CD4-positive, alpha-beta T cell treated with Interleukin-2 at 100 ng/mL for 4 hours (primary cell): ENCODE data around the gene SLC4A1.

Source experiments
- DNase-seq: peaks from one replicate; pipeline ENCODE4 v3.0.0-alpha.2; 2020; ENCODE audit warnings: low spot score

SLC4A1 gene

DNA sequence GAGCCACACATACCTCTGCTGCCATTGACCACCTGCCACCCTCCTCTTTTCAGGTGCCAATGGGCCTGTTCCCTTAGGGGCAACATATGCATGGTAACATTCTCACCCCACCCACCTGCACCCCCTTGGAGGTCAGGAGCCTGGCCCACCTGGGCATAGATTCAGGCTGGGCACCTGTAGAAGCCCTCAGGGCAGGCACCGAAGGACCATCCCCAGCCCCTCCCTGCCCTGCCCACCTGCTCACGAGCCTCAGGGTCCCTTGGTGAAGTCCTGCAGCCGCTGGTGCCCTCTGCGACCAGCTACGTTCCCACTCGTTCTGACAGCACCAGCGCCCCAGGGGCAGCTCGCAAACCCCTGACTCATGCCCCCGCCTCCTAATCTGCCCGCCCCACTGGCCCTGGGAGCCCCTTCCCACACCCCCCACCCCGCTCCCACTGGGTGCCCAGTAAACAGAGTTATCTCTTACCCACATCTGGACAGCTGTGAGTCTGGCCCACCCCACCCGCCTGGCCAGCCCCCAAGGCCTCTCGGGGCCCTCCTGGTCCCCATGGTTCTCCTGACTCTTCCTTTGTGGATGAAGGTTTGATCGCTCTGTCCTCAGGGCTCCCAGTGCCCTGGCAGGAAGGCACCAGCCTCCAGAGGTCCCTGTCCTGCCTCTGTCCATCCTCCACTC lies at the start of gene SLC4A1:
Gene SLC4A1, minus strand, starts transcription at position 318 of the 673 bp plus-strand sequence. CDS start 5,269 bp downstream, outside the sequence.
- DNase-seq: no peak

DNA sequence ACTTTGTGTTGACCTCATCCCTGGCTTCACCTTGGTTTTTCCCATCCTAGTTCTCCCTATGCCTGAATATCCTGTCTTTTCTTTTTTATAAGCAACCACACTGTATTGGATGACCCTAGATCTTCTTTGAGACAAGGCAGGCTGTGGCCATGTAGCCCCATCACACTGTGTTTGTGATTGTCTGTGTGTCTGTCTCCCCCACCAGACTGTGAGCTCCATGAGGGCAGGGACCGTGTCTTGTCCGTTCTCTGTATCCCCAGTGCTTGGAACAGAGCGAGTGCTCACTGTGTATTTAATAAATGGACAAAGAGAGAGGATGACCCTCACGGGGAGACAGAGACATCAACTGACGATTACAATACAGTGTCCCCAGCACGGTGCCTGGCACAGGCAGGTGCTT lies 49.6 kb upstream of the SLC4A1 start:
- DNase-seq: no peak

DNA sequence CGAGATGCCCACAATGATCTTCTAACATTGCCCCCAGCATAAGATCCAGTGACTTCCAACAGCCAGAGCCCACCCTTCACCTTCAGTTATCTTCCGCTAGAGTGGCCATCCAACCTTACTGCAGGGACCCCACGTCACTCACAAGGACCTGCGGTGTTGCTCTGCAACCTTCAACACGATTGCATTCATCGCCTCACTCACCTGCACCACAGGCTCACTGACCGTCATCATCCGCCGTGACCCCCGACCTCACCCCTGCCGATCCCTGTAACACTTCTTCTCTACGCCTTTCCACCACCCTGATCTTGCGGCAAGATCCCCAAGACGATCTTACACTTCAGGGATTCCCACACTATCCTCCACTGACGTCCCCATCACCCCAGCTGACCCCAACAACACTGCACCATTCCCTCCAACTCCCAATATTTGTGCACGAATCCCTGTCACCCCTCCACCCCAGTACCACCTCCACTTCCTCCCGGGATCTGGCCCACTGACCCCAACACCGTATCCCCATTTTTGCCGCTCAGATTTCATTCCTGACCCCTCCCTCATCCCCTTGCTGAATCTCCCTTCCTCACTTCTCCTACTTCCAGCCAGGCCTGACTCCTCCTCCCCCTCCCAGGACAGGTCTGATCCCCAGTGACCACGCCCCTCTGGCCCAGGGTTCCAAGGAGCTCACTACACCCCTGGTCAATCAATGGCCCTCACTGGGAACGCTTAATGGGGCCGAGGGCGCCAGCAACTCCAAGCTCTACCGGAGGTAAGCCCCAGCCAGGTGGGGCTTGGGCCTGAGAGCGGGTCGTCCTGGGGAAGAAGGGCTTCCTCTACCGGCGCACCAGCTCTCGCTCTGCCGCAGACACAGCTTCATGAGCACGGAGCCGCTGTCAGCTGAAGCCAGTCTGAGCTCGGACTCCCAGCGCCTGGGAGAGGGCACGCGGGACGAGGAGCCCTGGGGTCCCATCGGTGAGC lies 48.1 kb upstream of the SLC4A1 start:
- no peak for DNase-seq

DNA sequence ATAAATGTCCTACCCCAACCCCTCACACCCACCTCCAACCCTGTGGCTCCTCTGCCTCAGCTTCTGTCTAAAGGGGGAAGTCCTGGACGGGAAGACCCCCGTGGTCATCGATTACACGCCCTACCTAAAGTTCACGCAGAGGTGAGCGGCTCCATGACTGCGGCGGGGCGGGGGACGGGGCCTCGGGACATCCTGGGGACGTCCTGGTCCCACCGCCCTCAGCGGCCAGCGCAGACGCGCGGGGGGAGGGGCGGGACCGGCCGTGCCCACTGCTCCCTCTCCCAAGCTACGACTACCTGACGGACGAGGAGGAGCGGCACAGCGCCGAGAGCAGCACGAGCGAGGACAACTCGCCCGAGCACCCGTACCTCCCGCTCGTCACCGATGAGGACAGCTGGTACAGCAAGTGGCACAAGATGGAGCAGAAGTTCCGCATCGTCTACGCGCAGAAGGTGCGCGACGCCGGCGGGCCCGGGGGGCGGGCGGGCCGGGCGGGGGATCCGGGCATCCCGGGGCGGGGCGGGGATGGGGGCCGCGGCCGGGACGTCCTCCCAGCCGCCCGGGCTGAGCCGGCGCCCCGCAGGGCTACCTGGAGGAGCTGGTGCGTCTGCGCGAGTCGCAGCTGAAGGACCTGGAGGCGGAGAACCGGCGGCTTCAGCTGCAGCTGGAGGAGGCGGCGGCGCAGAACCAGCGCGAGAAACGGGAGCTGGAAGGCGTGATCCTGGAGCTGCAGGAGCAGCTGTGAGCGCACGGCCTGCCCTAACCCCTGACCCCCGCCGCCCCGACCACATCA lies 47.1 kb upstream of the SLC4A1 start:
- DNase-seq: peak; percentile 11

DNA sequence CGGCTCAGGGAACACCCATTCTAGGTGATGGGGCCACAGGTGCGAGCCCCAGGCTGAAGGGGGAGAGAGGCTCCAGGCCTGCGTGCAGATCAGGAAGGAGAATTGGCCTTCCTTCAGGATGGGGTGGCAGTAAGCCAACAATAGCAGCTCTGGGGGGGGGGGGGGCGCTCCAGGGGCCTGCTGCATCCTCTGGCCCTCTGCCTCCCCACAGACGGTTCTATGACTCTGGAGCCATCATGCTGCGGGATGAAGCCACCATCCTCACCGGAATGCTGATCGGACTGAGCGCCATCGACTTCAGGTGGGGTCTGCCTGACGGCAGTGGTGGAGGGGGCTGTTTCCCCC lies 46.6 kb upstream of the SLC4A1 start:
- DNase-seq: no peak

DNA sequence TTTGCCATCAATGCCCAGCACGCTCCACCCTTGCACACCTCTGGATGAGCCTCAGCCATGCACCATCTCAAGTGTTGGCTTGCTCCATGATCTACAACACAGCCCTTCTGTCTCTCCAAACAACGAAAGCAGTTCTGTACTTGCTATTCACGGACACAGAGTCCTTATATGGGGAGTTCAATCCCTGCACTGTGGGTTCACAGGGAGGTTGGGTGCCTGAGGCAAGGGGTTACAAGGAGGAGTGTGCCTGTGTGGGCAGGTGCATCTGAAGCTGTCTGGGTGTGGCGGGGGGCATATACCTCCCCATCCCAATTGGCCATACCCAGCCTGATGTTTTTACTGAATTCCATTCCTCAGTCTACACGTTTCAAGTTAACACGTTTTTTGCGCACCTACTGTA lies 46.1 kb upstream of the SLC4A1 start:
- DNase-seq: no peak

DNA sequence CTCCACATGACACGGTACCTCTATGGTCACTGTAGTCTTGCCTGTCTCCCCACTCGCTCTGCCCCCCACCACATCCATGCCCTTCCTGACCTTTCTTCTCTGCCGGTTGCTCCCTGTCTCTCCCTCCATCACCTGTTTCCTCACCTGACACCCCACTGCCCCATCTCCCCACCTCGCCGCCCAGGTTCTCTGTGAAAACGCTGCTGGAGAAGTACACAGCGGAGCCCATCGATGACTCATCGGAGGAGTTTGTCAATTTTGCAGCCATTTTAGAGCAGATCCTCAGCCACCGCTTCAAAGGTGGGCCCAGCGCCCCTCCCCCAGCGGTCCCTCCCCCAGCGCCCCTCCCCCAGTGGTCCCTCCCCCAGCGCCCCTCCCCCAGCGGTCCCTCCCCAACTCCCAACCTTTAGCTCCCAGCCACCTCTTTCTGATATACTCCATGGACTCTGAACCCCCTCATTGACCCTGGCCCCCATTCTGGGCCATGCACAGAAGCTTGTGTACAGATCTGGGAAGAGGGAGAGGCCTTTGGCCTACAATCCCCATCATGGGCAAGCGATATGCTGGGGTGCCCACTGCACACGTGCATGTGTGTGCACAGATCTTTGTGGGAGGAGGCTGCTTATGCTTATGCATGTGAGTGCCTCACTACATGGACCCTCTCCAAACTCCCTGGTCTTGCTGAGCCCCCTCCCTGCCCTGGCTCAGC lies 44.6 kb upstream of the SLC4A1 start:
- DNase-seq: no peak

DNA sequence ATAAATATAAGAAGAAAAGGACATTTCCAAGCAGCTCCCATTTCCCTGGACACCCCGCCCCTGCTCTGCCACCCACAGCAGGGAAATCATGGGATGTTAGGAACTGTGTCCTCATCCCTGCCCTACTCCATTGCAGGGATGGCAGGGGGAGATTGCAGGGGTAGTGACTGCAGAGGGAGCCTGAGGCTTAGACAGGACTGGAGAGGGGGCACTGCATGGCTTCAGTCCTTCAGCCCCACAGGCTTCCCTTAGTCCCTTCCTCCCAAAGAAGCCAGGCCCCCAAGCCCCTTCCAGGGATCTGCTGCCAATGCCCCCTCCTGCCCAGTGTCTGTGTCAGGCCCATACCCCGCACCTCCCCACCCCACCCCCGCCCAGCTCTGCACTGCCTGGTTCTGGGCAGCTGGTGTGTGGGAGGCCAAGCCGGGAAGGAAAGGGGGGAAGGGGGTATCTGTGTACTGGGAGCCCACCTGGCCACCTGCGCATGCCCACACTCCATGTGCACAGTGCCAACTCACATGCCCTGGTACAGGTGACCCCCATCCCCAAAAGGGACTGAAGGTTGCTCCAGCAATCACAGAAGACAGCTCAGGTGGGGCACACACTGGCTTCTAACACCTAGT lies 43.7 kb upstream of the SLC4A1 start:
- no peak for DNase-seq

DNA sequence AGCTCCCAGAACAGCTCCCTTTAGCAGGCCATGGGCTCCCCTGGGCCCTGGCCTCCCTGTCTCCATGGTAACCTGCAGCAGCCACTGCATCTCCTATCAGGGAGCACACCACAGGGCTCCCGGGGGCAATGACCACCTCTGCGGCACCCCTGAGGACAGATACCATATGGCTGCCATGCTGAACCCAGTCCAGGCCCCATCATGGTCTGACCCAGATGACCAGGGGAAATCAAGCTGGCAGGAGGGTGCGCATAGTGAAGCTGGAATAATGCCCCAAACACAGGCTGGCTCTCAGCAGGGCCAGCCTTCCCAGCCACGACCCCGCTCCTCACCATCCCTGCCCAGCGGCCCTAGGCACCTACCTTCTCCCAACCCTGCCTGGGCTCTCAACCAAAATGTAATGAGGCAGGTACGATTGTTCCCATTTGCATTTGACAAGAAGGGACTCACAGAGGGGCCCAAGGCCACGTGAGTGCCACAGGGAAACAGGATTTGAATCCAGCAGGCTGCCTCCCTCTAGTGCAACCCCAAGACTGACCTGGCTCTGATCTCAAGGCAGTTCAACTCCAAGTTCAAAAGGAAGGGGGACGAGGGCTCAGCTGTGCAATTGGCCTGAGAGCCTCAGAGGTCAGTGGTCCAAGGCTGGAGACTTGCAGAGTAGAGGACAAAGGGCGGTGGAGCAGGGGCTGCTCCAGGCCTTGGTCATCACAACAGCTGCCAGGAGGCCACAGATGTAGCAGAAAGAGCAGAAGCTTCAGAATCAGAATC lies 42.9 kb upstream of the SLC4A1 start:
- no peak for DNase-seq

DNA sequence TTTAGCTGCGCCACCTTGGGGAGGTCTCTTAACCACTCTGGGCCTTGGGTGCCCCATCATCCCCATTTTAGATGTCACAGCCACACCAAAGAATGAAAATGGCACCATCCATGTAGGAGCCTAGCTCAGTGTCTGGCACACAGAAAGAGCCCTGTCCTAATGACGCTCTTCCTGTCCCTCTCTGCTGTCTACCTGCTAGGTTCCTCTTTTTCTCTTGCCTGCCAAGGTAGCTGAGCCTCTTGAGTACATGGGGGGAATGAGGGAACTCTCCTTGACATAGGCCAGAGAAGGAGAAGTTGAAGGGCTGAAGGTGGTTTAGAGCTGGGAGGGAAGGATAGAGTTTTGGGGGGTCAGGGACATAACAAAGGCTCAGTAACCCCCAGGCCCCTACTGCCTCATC lies 42.3 kb upstream of the SLC4A1 start:
- DNase-seq: no peak

DNA sequence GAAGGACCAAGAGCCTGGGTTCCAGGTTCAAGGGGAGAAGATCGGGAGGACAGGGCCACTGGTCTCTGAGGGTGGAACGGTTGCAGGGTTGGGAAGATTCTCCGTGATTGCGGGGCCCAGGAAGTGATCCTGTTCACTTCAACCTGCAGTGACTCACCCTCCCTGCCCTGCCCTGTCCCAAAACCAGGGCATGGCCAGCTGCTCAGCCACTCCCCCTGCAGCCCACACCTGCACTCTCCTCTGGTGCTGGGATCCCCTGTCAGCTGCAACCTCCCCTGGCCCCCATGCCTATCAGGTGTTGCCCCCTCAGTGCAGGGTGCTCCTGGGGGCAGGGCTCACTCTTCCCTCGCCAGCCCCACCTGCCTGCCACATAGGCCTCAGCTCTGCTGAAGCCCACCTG lies 41.5 kb upstream of the SLC4A1 start:
- no peak for DNase-seq

DNA sequence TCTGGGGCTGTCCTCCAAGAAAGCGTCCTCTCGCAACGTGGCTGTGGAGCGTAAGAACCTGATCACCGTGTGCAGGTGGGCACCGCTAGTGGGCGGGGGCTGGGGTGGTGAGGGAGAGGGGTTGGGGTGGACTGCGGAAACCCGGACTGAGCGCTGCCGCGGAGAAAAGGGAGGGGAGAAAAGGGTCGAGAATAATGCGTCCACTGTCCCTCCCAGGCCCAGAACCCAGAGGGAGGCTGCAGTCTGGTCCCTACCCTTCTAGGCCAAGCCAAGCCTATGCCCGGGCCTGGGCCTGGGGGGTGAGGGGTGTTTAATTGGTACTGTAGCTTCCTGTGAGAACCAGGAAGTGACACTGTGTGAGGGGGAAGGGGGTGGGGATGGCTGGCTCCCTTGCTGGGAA lies 40.9 kb upstream of the SLC4A1 start:
- DNase-seq: no peak

DNA sequence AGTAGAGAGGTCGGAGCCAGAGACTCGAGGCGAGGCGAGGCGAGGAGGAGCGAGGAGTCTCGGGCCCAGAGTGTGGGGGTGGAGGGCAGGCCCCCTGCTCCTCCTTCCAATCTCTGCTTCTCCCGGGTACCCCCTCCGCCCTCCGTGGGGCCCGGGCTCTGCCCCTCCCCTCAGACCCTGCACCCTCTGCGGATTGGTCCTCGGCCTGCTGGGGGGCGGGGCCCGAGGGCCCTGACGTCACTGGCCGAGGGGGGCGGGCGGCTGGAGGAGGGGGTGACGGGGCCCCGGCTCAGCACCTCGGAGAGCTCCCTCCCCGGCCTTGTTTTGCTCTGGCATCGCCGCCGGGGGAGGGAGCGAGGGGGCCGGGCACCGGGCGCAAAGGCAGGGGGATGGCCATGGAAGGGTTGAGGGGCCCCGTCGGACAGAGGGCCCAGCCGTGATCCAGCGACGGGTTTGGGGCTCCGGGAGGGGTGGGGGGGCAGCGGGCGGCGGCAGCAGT lies 40.4 kb upstream of the SLC4A1 start, which contains the start of gene RUNDC3A:
Gene RUNDC3A, plus strand, starts transcription at position 282 of the 499 bp plus-strand sequence. CDS start 232 bp downstream, outside the sequence.
- DNase-seq: peak; percentile 84

DNA sequence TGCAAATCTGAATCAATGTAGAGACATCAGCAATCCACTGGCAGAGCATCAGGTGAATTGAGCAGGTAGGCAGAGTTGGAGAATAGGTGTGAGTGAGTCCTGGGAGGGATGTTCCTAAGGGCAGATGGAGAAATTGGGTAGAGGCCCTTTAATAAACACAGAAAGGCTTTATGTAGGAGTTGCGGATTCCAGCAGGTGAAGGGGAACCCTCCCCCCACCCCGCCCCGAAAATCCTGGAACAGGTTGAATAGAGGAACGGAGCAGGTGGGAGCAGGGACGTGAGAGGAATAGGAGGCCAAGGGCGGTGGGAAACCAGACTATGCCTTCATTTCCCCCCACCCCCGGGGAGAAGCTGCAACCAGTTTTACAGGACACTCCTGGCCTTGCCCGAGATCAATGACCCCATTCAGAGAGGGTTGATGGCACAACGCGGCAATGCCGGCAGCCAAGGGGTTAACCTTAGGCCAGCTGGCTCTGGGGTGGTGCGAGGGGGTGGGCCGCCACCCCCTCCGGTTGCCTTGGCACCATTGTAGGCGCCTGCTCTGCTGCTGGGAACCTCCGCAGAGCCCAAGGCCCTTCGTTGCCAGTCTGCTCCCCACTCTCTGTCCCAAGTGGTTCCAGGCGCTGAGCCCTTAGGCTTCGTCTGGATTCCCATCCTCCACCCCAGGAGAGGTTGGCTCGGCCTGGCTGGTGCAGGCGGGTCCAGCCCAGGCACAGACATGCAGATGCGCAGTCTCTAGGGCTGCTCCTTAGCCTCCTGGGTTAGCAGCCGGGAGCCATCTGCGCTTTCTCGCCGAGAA lies 39.7 kb upstream of the SLC4A1 start:
- no peak for DNase-seq

DNA sequence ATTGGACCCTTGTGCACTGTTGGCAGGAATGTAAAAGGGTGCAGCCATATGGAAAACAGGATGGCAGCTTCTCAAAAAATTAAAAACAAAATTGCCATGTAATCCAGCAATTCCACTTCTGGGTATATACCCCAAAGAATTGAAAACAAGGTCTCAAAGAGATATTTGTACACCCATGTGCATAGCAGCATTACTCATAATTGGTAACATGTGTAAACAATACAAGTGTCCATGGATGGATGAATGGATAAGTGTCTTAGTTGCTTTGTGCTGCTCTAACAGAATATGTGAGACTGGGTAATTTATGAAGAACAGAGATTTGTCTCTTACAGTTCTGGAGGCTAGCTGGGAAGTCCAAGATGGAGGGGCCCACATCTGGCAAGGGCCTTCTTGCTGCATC lies 36.7 kb upstream of the SLC4A1 start:
- no peak for DNase-seq

DNA sequence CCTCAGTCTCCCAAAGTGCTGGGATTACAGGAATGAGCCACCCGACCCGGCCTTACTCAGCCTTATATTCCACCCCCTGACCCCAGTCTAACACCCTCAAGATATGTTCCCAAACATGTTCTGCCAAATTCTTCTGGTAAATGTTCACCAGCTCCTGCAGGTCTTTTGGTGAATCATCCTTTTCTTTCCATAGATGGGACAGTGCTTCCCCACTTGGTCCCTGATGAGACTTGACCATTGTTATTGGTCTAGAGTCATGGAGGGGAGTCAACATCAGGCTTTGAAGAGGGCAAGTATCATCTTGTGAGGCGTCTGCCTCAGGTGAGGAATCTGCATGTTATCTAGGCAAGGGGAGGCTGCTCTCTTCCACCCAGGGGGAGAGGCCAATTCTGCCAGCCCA lies 30.0 kb upstream of the SLC4A1 start:
- DNase-seq: no peak

DNA sequence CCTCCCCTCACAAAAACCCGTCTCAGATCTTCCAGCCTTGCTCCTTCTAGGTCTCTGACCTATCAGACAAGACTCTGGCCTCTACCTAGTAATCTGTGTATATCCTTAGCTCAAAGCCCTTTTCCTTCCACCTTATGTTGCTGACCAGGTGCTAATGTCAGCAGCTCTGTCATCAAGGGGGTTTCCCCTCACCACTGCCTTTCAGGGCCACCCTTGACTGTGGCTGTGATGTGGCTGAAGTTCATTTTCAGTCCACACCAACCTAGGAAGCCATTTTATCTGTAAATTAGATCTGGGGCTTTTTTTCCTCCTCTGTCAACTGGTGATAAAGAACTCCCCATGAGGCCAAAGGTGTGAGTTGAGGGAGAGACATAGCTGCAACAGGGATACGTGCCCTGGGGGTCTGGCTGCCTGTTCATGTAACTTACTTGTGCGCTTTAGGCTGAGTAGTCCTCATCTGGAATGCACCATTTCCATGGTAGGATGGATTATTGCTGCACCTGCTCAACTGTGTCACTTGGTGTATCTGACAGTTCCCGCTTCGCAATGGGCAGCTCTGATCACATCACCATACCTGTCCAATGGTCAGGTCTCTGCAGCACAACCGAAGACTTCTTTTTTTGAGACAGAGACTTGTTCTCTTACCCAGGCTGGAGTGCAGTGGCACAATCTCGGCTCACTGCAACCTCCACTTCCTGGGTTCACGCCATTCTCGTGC lies 25.7 kb upstream of the SLC4A1 start:
- no peak for DNase-seq

DNA sequence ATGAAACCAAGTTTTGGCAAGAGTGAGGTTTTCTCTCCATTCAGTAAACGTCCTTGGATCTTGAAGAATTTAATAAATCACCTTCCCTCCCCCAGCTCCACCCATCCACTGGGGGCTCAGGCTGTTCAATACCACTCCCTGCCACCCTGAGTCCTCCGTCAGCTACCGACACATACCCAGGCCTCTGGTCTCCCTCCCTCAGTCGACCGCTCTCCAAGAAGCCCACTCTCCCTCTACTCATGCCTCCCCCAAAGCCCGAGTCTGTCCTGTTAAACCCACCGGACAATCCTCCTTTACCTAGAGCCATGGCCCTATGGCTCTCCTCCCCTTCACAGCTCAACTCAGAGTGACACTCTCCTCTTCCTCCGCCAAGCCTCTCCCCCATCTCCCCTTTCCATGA lies 19.7 kb upstream of the SLC4A1 start:
- DNase-seq: no peak

DNA sequence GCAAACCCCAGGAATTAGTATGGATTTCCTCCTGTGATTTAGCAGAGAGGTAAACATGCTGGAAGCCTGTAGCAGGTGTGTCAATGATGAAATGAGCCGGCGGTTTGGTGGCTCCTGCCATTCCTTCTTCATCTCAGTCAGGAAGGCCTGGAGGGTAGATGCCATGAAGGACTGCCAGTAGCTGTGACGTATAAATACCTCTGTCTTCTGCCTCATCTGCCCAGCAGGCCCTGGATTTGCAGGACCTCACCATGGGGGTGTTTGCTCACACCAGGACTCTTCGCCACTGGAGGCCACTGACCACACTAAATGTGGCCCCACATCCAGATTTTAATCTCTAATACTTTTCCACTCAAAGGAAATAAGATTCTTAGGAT lies 16.1 kb upstream of the SLC4A1 start:
- DNase-seq: no peak
